ENCODE results near the gene CDH8. TPM values are rescaled to one million over a fixed set of nuclear protein-coding genes. Genes with fewer than 3 reads are reported as not detected.

CDH8 gene
- total and polyA plus RNA-seq, 8 donors, result 0.05 to 0.20 (median 0.15) TPM; not detected in 4

DNA sequence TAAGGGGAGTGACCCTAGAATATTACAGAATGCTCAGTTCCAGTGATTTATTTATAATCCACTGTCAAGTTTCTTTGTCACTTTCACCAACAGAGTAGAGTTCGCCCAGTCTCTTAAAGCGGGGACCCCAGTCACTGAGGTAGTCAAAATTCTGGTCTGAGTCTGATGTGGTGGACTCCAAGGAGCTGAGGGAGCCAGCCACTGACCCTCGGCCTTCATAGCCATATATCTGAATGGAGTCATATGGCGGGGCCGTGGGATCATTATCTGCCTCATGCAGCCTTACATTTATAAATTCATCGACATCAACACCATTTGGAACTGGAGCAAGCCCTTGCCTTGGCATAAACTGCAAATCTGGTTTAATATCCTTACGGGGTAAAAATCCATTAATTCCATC lies 382.7 kb downstream of the CDH8 start:
- H3K4me3 ChIP-seq, result no peak overlapping the region
- TF ChIP-seq, protein P1, sequence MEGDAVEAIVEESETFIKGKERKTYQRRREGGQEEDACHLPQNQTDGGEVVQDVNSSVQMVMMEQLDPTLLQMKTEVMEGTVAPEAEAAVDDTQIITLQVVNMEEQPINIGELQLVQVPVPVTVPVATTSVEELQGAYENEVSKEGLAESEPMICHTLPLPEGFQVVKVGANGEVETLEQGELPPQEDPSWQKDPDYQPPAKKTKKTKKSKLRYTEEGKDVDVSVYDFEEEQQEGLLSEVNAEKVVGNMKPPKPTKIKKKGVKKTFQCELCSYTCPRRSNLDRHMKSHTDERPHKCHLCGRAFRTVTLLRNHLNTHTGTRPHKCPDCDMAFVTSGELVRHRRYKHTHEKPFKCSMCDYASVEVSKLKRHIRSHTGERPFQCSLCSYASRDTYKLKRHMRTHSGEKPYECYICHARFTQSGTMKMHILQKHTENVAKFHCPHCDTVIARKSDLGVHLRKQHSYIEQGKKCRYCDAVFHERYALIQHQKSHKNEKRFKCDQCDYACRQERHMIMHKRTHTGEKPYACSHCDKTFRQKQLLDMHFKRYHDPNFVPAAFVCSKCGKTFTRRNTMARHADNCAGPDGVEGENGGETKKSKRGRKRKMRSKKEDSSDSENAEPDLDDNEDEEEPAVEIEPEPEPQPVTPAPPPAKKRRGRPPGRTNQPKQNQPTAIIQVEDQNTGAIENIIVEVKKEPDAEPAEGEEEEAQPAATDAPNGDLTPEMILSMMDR (IDR thresholded peaks at IDR 0.05), result no peak
- FAIRE-seq, result no peak

DNA sequence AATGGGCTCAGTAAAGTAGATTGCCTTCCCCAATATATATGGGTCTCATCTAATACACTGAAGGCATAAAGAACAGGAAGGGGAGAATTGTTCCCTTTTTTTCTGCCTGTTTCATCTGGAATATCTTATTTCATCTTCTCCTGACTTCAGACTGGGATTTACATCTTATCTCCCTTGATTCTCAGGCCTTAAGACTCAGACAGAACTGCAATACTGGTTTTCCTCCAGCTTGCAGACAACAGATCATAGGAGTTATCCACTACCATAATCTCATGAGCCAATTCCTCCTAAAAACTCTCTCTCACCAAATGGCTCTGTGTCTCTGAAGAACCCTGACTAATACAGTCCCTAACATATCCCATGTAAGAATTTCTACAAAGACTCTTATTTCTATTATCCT lies 390.7 kb downstream of the CDH8 start:
- Histone ChIP-seq H3K36me3 (no peaks in the 10 kb centered on the region), H3K4me3 (no peak overlapping the region), H3K27me3 (no peaks in the 10 kb centered on the region), H3K27ac (no peak overlapping the region), H3K4me1 (no peaks in the 10 kb centered on the region), H3K9me3 (no peaks in the 10 kb centered on the region)
- intact Hi-C loops (cut with DNase I), result no loop called here
- TF ChIP-seq, protein P1 (IDR thresholded peaks at IDR 0.05), result no peak
- ATAC-seq, result no peak
- FAIRE-seq, result no peak
- DNase-seq, result no peak

More for the DNA sequence above, 382.7 kb downstream of the CDH8 start:
- H3K9me3 ChIP-seq, result no peaks in the 10 kb centered on the region
- 59 to 76% methylated on average over 7 of the region's 7 CpGs for WGBS, 2 donors
- ATAC-seq (no peak), DNase-seq (no peak)
- H3K36me3 ChIP-seq, result no peaks in the 10 kb centered on the region
- no peaks in the 10 kb centered on the region for H3K4me1 ChIP-seq
- no peak overlapping the region for H3K27ac ChIP-seq
- intact Hi-C loops (cut with DNase I), result no loop called here
- no peaks in the 10 kb centered on the region for H3K27me3 ChIP-seq

DNA sequence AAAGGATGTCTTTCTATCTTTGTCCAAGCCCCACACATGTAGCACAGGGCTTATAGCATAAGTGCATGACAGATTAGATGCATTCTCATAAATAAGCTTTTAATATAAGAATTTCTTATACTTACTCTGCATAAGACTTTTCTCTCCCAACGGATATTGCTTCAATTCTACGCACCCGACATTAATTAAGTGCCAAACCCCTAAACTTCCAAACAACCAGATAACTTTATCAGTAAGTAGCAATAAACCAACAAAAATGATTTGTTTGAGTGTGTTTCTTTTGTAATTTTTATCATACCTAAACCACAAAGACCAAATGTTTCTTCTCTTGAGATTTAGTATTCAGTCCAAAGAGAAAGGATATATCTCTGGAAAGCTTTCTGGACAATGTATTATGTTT lies 391.5 kb downstream of the CDH8 start:
- ATAC-seq (no peak), FAIRE-seq (no peak), DNase-seq (no peak)
- intact Hi-C loops (cut with DNase I), result no loop called here
- TF ChIP-seq, protein P1 (IDR thresholded peaks at IDR 0.05), result no peak
- Histone ChIP-seq H3K27me3 (no peaks in the 10 kb centered on the region), H3K27ac (no peak overlapping the region), H3K4me3 (no peak overlapping the region), H3K36me3 (no peaks in the 10 kb centered on the region), H3K4me1 (no peaks in the 10 kb centered on the region), H3K9me3 (no peaks in the 10 kb centered on the region)
- WGBS, 2 donors, result 45 to 51% methylated on average over 3 of the region's 3 CpGs

DNA sequence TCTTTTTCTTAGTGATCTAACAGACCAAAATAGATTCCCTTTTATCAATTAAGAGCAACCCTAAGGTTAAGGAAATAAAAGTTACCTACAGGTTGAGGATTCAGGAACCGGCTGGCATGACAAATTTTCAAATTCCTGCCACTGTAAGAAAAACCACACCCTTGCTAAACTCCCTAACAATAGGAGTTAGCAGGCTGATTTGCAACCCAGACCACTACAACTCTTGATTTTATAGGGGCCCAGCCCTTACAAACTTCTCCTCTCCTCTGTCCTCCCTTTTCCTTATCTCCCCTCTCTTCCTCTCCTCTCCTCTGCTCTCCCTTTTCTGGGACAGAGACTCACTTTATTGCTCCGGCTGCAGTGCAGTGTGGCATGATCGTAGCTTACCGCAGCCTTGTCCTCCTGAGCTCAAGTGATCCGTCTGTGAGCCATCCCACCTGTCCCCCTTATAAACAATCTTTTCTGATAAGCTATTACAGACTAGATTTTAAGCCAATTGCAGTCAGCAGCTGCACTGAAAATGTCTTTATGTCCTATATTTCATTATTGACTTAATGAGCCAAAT lies 418.9 kb downstream of the CDH8 start:
- intact Hi-C loops (cut with DNase I), result no loop called here
- DNase-seq, result no peak
- TF ChIP-seq, protein P1 (IDR thresholded peaks at IDR 0.05), result no peak
- no peaks in the 10 kb centered on the region for H3K27me3 ChIP-seq
- FAIRE-seq, result no peak
- ATAC-seq, result no peak
- no peaks in the 10 kb centered on the region for H3K4me1 ChIP-seq
- no peak overlapping the region for H3K4me3 ChIP-seq
- H3K9me3 ChIP-seq, result no peaks in the 10 kb centered on the region
- no peak overlapping the region for H3K27ac ChIP-seq
- WGBS, 2 donors, result 43 to 47% methylated on average over 5 of the region's 5 CpGs
- no peaks in the 10 kb centered on the region for H3K36me3 ChIP-seq

DNA sequence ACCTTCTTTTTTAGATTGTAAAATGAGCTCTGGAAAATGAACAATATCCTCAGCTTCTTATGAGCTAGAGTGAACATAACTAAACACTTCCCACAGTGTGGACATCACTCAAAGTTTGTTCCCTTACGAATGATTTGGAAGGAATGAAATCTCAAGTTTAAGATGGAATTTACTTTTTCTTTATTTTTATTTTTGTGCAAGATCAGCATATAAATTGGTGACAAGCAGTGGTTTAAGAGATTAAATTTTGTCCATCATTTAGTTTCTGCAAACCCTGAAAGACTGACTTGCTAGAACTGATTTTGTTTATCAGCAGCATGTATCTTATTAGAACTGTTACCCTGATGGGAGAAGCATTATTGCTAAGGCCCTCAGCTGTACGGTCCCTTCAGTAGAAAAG lies 420.1 kb downstream of the CDH8 start:
- no peaks in the 10 kb centered on the region for H3K4me1 ChIP-seq
- 57 to 81% methylated on average over 2 of the region's 2 CpGs for WGBS, 2 donors
- no peak for FAIRE-seq
- TF ChIP-seq, protein P1 (IDR thresholded peaks at IDR 0.05), result no peak
- H3K9me3 ChIP-seq, result no peaks in the 10 kb centered on the region
- no peaks in the 10 kb centered on the region for H3K27me3 ChIP-seq
- no peak overlapping the region for H3K27ac ChIP-seq
- intact Hi-C loops (cut with DNase I), result no loop called here
- ATAC-seq, result no peak
- no peak for DNase-seq
- no peaks in the 10 kb centered on the region for H3K36me3 ChIP-seq
- H3K4me3 ChIP-seq, result no peak overlapping the region

Measured in pancreas (tissue), 10 donors.